CD4-positive, alpha-beta T cell (primary cell): Measurements from ENCODE around the gene DNASE1L2. TPM values are rescaled to one million over a fixed set of nuclear protein-coding genes. Genes with fewer than 3 reads are reported as not detected.
A peak's percentile ranks its signal among the peaks of the same experiment; 100 is the strongest.

Source experiments
- ATAC-seq: fragments of 200-7000 bp; cut with Tn5 transposase; one replicate; pipeline ENCODE4 v1.10.0; 2022; ENCODE audit warnings: mild to moderate bottlenecking; ENCODE audit not compliant: poor library complexity
- CTCF ChIA-PET: fragments of 350-600 bp; sonication (Branson Sonifier 250); formaldehyde crosslinking; loops from one replicate; lab custom pipeline; 2021; ENCODE audit warnings: antibody characterized with exemption, inconsistent platforms; lab: Charles Lee
- POLR2A ChIA-PET: fragments of 350-600 bp; sonication (Branson Sonifier 250); formaldehyde crosslinking; loops from one replicate; lab custom pipeline; 2021; ENCODE audit warnings: antibody characterized with exemption, inconsistent platforms; lab: Charles Lee
- DNase-seq, 14 experiments: peaks; one replicate each; pipeline ENCODE4 v3.0.0-alpha.2; 2013 to 2020; ENCODE audit warnings: mixed read lengths in 2 of 14
- H3K27ac ChIP-seq, 2 donors: one replicate each; pipeline versions ENCODE4 v1.5.1 to v1.7.0; 2013; ENCODE audit warnings: low read length in 2 of 2, low read depth in 1 of 2, mild to moderate bottlenecking in 1 of 2
- H3K27me3 ChIP-seq, 2 experiments: 1 replicate in 1 of 2; 2 replicates in 1 of 2; pipeline versions ENCODE4 v1.6.1 to v1.7.0; 2013; ENCODE audit warnings: low read length in 2 of 2, control low read depth in 1 of 2, mild to moderate bottlenecking in 1 of 2, moderate library complexity in 1 of 2; ENCODE audit not compliant: insufficient read depth in 2 of 2, control insufficient read depth in 1 of 2
- H3K36me3 ChIP-seq: one replicate; pipeline ENCODE4 v1.6.1; 2013; ENCODE audit warnings: low read length, control low read depth; ENCODE audit not compliant: insufficient read depth
- H3K4me1 ChIP-seq: one replicate; pipeline ENCODE4 v1.6.1; 2013; ENCODE audit warnings: low read length, control low read depth; ENCODE audit not compliant: insufficient read depth
- H3K4me3 ChIP-seq: one replicate; pipeline ENCODE4 v1.5.1; 2013; ENCODE audit warnings: mild to moderate bottlenecking, low read length, moderate library complexity
- H3K9me3 ChIP-seq, 2 experiments: 1 replicate in 1 of 2; 2 replicates in 1 of 2; pipeline versions ENCODE4 v1.6.1 to v1.7.0; 2013; ENCODE audit warnings: low read length in 2 of 2, mild to moderate bottlenecking in 2 of 2, control low read depth in 1 of 2, moderate library complexity in 1 of 2; ENCODE audit not compliant: control insufficient read depth in 1 of 2, insufficient read depth in 1 of 2
- H3K27ac Mint-ChIP-seq: one replicate; pipeline ENCODE4 v1.8.0; 2020; ENCODE audit warnings: mixed read lengths
- H3K27me3 Mint-ChIP-seq: one replicate; pipeline ENCODE4 v1.8.0; 2021; ENCODE audit warnings: mixed read lengths
- H3K36me3 Mint-ChIP-seq: one replicate; pipeline ENCODE4 v1.8.0; 2021; ENCODE audit warnings: low read depth, mixed read lengths
- H3K4me1 Mint-ChIP-seq: one replicate; pipeline ENCODE4 v1.8.0; 2021; ENCODE audit warnings: low read depth, mixed read lengths
- H3K4me3 Mint-ChIP-seq: one replicate; pipeline ENCODE4 v1.8.0; 2020; ENCODE audit warnings: mild to moderate bottlenecking, mixed read lengths
- H3K9me3 Mint-ChIP-seq: one replicate; pipeline ENCODE4 v1.8.0; 2020; ENCODE audit warnings: mixed read lengths
- CTCF ChIP-seq: fragments of 200-600 bp; IDR thresholded peaks from one replicate; pipeline ENCODE4 v1.8.0; 2022; ENCODE audit warnings: antibody characterized with exemption, mild to moderate bottlenecking
- intact Hi-C, 2 experiments: fragments of 100-400 bp; cut with DNase I in 1 of 2; cut with micrococcal nuclease in 1 of 2; formaldehyde crosslinking; loops; one replicate each; pipeline versions ENCODE4 v1.15.1 to v1.9.0; 2023 to 2025; cut with DNase I, micrococcal nuclease
- total RNA-seq, 174 experiments: library from RNA in 2 of 174; stranded (reverse) in 2 of 174; gene quantifications; one replicate each; pipeline ENCODE4 v1.2.3 and lab custom pipeline; 2021 to 2026

Gene DNASE1L2
- total RNA-seq, 2 experiments from 2014 or later, result 0.22 to 0.36 TPM

- H3K27ac Mint-ChIP-seq, result peak within 1 kb of the TSS; percentile 79
- TF ChIP-seq CTCF, result peak; percentile 26
- no peaks in the 10 kb centered on the region for H3K27me3 Mint-ChIP-seq
- peak within 1 kb of the TSS; percentile 90 for H3K4me3 Mint-ChIP-seq
- peaks cover 13% of the 10 kb centered on the region for H3K4me1 Mint-ChIP-seq
- CTCF ChIA-PET, result interaction anchor here (1.1 to 1.8 kb wide), 2 partner anchors 10 to 65 kb away, joined by 3 to 4 read pairs; no protein-coding TSS in a partner anchor
- DNase-seq, result peak; percentile 82 to 98 (median 92)
- Histone ChIP-seq H3K36me3 (peaks cover 32% of the 10 kb centered on the region), H3K4me1 (peaks cover 23% of the 10 kb centered on the region), H3K27ac (peak within 1 kb of the TSS; percentile 90 to 94), H3K27me3 (no peaks in the 10 kb centered on the region), H3K9me3 (no peaks in the 10 kb centered on the region), H3K4me3 (peak within 1 kb of the TSS; percentile 59)
- no peaks in the 10 kb centered on the region for H3K9me3 Mint-ChIP-seq
- peak; percentile 82 for ATAC-seq
- POLR2A ChIA-PET, result interaction anchor here (0.6 to 4.8 kb wide), 12 partner anchors 9 to 1525 kb away, joined by 3 to 47 read pairs (median 4); partner anchors contain the start of genes AMDHD2, E4F1, ECI1 and PGP
- H3K36me3 Mint-ChIP-seq, result peaks cover 15% of the 10 kb centered on the region
- intact Hi-C loops, result loop anchor here (1.0 to 5.0 kb wide), 6 partner anchors 18 to 158 kb away; partner anchors contain the start of genes E4F1 (in 2 of the 2), ECI1 (in 2 of the 2), NTHL1 (in 1 of the 2) and RNPS1 (in 1 of the 2)
Measured at GRCh38 chr16:2205104-2205966, 30.9 kb upstream of the DNASE1L2 start, which contains the start of gene MLST8. MLST8 (plus strand) TSS chr16:2205454; CDS start chr16:2206086, 632 bp downstream.

- Mint-ChIP-seq H3K27ac (peak overlapping the region; percentile 79), H3K27me3 (no peaks in the 10 kb centered on the region), H3K4me3 (peak overlapping the region; percentile 76), H3K4me1 (peaks cover 13% of the 10 kb centered on the region), H3K9me3 (no peaks in the 10 kb centered on the region), H3K36me3 (peaks cover 16% of the 10 kb centered on the region)
- Histone ChIP-seq H3K4me3 (peak overlapping the region; percentile 59), H3K36me3 (peaks cover 32% of the 10 kb centered on the region), H3K27ac (peak overlapping the region; percentile 45 to 62), H3K27me3 (no peaks in the 10 kb centered on the region), H3K4me1 (peaks cover 23% of the 10 kb centered on the region), H3K9me3 (no peaks in the 10 kb centered on the region)
- ChIA-PET CTCF (interaction anchor here (1.1 to 1.8 kb wide), 2 partner anchors 11 to 66 kb away, joined by 3 to 4 read pairs; no protein-coding TSS in a partner anchor), POLR2A (interaction anchor here (0.9 to 4.8 kb wide), 11 partner anchors 9 to 1526 kb away, joined by 3 to 47 read pairs (median 4); partner anchors contain the start of genes AMDHD2, E4F1, ECI1 and PGP)
- peak; percentile 2 for TF ChIP-seq CTCF
- intact Hi-C loops, result loop anchor here (1.0 to 5.0 kb wide), 7 partner anchors 8 to 159 kb away; partner anchors contain the start of genes E4F1 (in 2 of the 2), ECI1 (in 2 of the 2), NTHL1 (in 1 of the 2) and PGP (in 1 of the 2)
- DNase-seq (no peak), ATAC-seq (no peak)
Measured at GRCh38 chr16:2205967-2206313, 30.3 kb upstream of the DNASE1L2 start.

GRCh38 chr16:2206420-2206779 is 29.8 kb upstream of the DNASE1L2 start:
- Mint-ChIP-seq H3K27ac (peak overlapping the region; percentile 79), H3K27me3 (no peaks in the 10 kb centered on the region), H3K4me3 (peak overlapping the region; percentile 76), H3K36me3 (peaks cover 16% of the 10 kb centered on the region), H3K9me3 (no peaks in the 10 kb centered on the region), H3K4me1 (peaks cover 13% of the 10 kb centered on the region)
- no peak for DNase-seq
- no peaks in the 10 kb centered on the region for H3K9me3 ChIP-seq
- ATAC-seq, result no peak
- intact Hi-C loops, result loop anchor here (1.0 to 5.0 kb wide), 3 partner anchors 8 to 159 kb away; partner anchors contain the start of genes ECI1 (in 1 of the 2), NTHL1 (in 1 of the 2), PGP (in 1 of the 2) and TSC2 (in 1 of the 2)
- H3K4me3 ChIP-seq, result peak overlapping the region; percentile 59
- H3K27me3 ChIP-seq, result no peaks in the 10 kb centered on the region
- POLR2A ChIA-PET, result interaction anchor here (0.6 to 4.8 kb wide), 5 partner anchors 8 to 1571 kb away, joined by 3 to 47 read pairs (median 4); partner anchors contain the start of genes E4F1, METTL26, PGP and TEDC2
- no peak for TF ChIP-seq CTCF
- peaks cover 23% of the 10 kb centered on the region for H3K4me1 ChIP-seq
- H3K27ac ChIP-seq, result no peak overlapping the region
- peaks cover 32% of the 10 kb centered on the region for H3K36me3 ChIP-seq
- CTCF ChIA-PET, result interaction anchor here (1.8 kb wide), 1 partner anchor 11 kb away, joined by 4 read pairs; no protein-coding TSS in a partner anchor
